HepG2 (cell line): ENCODE results near the gene ABHD2. TPM values are rescaled to one million over a fixed set of nuclear protein-coding genes. Genes with fewer than 3 reads are reported as not detected.

Experiments used
- AKAP8 ChIP-seq: sonication (generic); formaldehyde crosslinking; IDR thresholded peaks from 2 replicates; pipeline ENCODE4 v1.5.1; 2020; ENCODE audit warnings: mild to moderate bottlenecking, missing genetic modification reagents
- ATF2 ChIP-seq: sonication (generic); formaldehyde crosslinking; IDR thresholded peaks from 2 replicates; pipeline ENCODE4 v1.4.0; 2020; ENCODE audit warnings: missing genetic modification reagents
- BATF2 ChIP-seq: sonication (generic); formaldehyde crosslinking; IDR thresholded peaks from 2 replicates; pipeline ENCODE4 v1.8.0; 2022; ENCODE audit warnings: mild to moderate bottlenecking, missing genetic modification reagents, moderate library complexity
- CHCHD3 ChIP-seq: sonication (generic); formaldehyde crosslinking; IDR thresholded peaks from 2 replicates; pipeline ENCODE4 v1.8.0; 2022; ENCODE audit warnings: mild to moderate bottlenecking, missing genetic modification reagents, moderate library complexity
- ESRRA ChIP-seq: sonication (generic); formaldehyde crosslinking; IDR thresholded peaks from 2 replicates; pipeline ENCODE4 v1.5.1; 2020; ENCODE audit warnings: mild to moderate bottlenecking, low read depth, missing genetic modification reagents
- ETS1 ChIP-seq: sonication (generic); formaldehyde crosslinking; IDR thresholded peaks from 2 replicates; pipeline ENCODE4 v1.4.0; 2020; ENCODE audit warnings: missing genetic modification reagents
- EZH2 ChIP-seq: conservative IDR thresholded peaks from 2 replicates; pipeline ENCODE4 v1.6.1; 2012; ENCODE audit warnings: mild to moderate bottlenecking, low read depth, low read length, moderate library complexity
- GMEB2 ChIP-seq: IDR thresholded peaks from 2 replicates; pipeline ENCODE4 v1.6.1; 2016; ENCODE audit warnings: missing biosample characterization, missing genetic modification reagents, low read depth
- HINFP ChIP-seq: sonication (generic); formaldehyde crosslinking; IDR thresholded peaks from 2 replicates; pipeline ENCODE4 v1.4.0; 2020; ENCODE audit warnings: low read depth, mild to moderate bottlenecking, missing genetic modification reagents
- HMG20B ChIP-seq: conservative IDR thresholded peaks from 2 replicates; pipeline ENCODE4 v1.6.1; 2016; ENCODE audit warnings: missing genetic modification reagents, missing compliant biosample characterization
- KAT8 ChIP-seq: IDR thresholded peaks from 2 replicates; pipeline ENCODE4 v1.6.1; 2016; ENCODE audit warnings: missing genetic modification reagents, missing compliant biosample characterization
- MED13 ChIP-seq: sonication (generic); formaldehyde crosslinking; IDR thresholded peaks from 2 replicates; pipeline ENCODE4 v1.5.0; 2020; ENCODE audit warnings: missing genetic modification reagents
- NFRKB ChIP-seq: fragments of 450-650 bp; IDR thresholded peaks from 2 replicates; pipeline ENCODE4 v1.6.1; 2017
- RFX1 ChIP-seq: fragments of 450-650 bp; IDR thresholded peaks from 2 replicates; pipeline ENCODE4 v1.6.1; 2017
- RXRB ChIP-seq: IDR thresholded peaks from 2 replicates; pipeline ENCODE4 v1.6.1; 2016; ENCODE audit warnings: borderline replicate concordance, missing genetic modification reagents, missing compliant biosample characterization
- SKI ChIP-seq: fragments of 450-650 bp; IDR thresholded peaks from one replicate; pipeline ENCODE4 v1.6.1; 2018; ENCODE audit warnings: mild to moderate bottlenecking; ENCODE audit not compliant: partially characterized antibody
- SMAD3 ChIP-seq: sonication (generic); formaldehyde crosslinking; IDR thresholded peaks from 2 replicates; pipeline ENCODE4 v1.4.0; 2020; ENCODE audit warnings: missing genetic modification reagents
- SNAI1 ChIP-seq: sonication (generic); formaldehyde crosslinking; IDR thresholded peaks from 2 replicates; pipeline ENCODE4 v1.5.0; 2020; ENCODE audit warnings: mild to moderate bottlenecking, missing genetic modification reagents, borderline replicate concordance
- ZBTB1 ChIP-seq: sonication (generic); formaldehyde crosslinking; IDR thresholded peaks from 2 replicates; pipeline ENCODE4 v1.4.0; 2020; ENCODE audit warnings: missing genetic modification reagents, borderline replicate concordance
- ZNF33B ChIP-seq: sonication (generic); formaldehyde crosslinking; IDR thresholded peaks from 2 replicates; pipeline ENCODE4 v1.5.1; 2020; ENCODE audit warnings: mild to moderate bottlenecking, missing genetic modification reagents
- ZNF484 ChIP-seq: sonication (generic); formaldehyde crosslinking; IDR thresholded peaks from 2 replicates; pipeline ENCODE4 v1.5.1; 2020; ENCODE audit warnings: mild to moderate bottlenecking, low read depth, missing genetic modification reagents, borderline replicate concordance
- ZNF503 ChIP-seq: sonication (generic); formaldehyde crosslinking; IDR thresholded peaks from 2 replicates; pipeline ENCODE4 v1.4.0; 2020; ENCODE audit warnings: missing genetic modification reagents
- polyA plus RNA-seq, 8 experiments: library from polyadenylated mRNA; depleted of rRNA in 3 of 8; stranded (reverse) in 7 of 8; unstranded in 1 of 8; fragments of >200 nt; fragmentation: Illumina TruSeq in 4 of 8; extraction: Trizol in 4 of 8; gene quantifications; 2 replicates each; pipeline versions ENCODE4 v1.2.1 to v1.2.3, GENCODE V29; 2011 to 2016; ENCODE audit warnings: low read depth in 4 of 8, missing spikeins in 1 of 8, mixed read lengths in 1 of 8; ENCODE audit not compliant: insufficient read depth in 1 of 8
- total RNA-seq, 5 experiments: library from RNA; depleted of rRNA; stranded (reverse); fragments of >200 nt; fragmentation: Illumina TruSeq; extraction: Trizol; gene quantifications; 2 replicates each; pipeline ENCODE4 v1.2.3, GENCODE V29; 2016; ENCODE audit warnings: low read depth in 1 of 5

The ABHD2 gene
- total and polyA plus RNA-seq, 2 of the 13 experiments (the other 11 are each of a cell fraction or from before 2014, with no cell fraction given): 14.8 to 22.4 TPM

- TF ChIP-seq MED13 (CRISPR knock-in tag) (no peak), SMAD3 (no peak; the same call in 1 of the 2 replicates), AKAP8 (CRISPR knock-in tag) (no peak), GMEB2 (CRISPR knock-in tag) (no peak), SKI (peak; percentile 15), BATF2 (no peak), EZH2 (no peak), ZNF503 (CRISPR knock-in tag) (no peak), RXRB (CRISPR knock-in tag) (peak; percentile 40; the same call in 1 of the 2 replicates), HMG20B (CRISPR knock-in tag) (no peak), ETS1 (CRISPR knock-in tag) (no peak), ESRRA (no peak), SNAI1 (CRISPR knock-in tag) (no peak), NFRKB (no peak), ZNF33B (CRISPR knock-in tag) (no peak; the same call in 1 of the 2 replicates), ATF2 (CRISPR knock-in tag) (no peak), RFX1 (no peak), KAT8 (CRISPR knock-in tag) (no peak; the same call in none of the 2 replicates), CHCHD3 (CRISPR knock-in tag) (no peak), ZNF484 (no peak), HINFP (CRISPR knock-in tag) (no peak), ZBTB1 (no peak)
These were observed 51.6 kb downstream of the ABHD2 start (continued) for GRCh38 chr15:89139613-89140499.
